HCT116 (cell line): ENCODE data around the gene SMIM24. TPM values are rescaled to one million over a fixed set of nuclear protein-coding genes. Genes with fewer than 3 reads are reported as not detected.

Experiments
- ATAC-seq: fragments of 200-7000 bp; cut with Tn5 transposase; 2 replicates; pipeline ENCODE4 v1.9.1; 2020; ENCODE audit warnings: mild to moderate bottlenecking, moderate library complexity
- BruUV-seq: library from RNA; stranded (reverse); fragments of 400-500 nt; replicated peaks from 2 replicates; lab custom pipeline; 2021; lab: Mats Ljungman, UMichigan
- CTCF ChIA-PET: fragments of 300-600 bp; sonication (Branson Sonifier 250); formaldehyde crosslinking; loops from one replicate; lab custom pipeline; 2021; ENCODE audit warnings: antibody characterized with exemption; lab: Charles Lee
- POLR2A ChIA-PET: fragments of 300-600, 350-600 bp; sonication (Branson Sonifier 250); formaldehyde crosslinking; loops from one replicate; lab custom pipeline; 2021; ENCODE audit warnings: antibody characterized with exemption; lab: Charles Lee
- RAD21 ChIA-PET, 2 experiments: fragments of 300-600 bp; sonication (Branson Sonifier 250); formaldehyde crosslinking; loops; one replicate each; lab custom pipeline; 2023; ENCODE audit warnings: low total read pairs in 2 of 2; ENCODE audit not compliant: uncharacterized antibody in 2 of 2, unreplicated experiment in 2 of 2, low non-redundant PET in 1 of 2; lab: Charles Lee
- DNase-seq: peaks from one replicate; pipeline ENCODE4 v3.0.0-alpha.2; 2010; ENCODE audit warnings: low read depth, low spot score
- H2AFZ ChIP-seq: fragments of 200-600 bp; shearing (Covaris generic), sonication (generic); 2 replicates; pipeline ENCODE4 v1.6.1; 2017; ENCODE audit warnings: low read depth, mixed run types, mixed read lengths, antibody characterized with exemption, low read length; ENCODE audit not compliant: poor library complexity, severe bottlenecking
- H3K27ac ChIP-seq: 2 replicates; pipeline ENCODE4 v1.5.1; 2012; ENCODE audit warnings: low read depth, low read length
- H3K27me3 ChIP-seq: fragments of 200-600 bp; sonication (generic); 2 replicates; pipeline ENCODE4 v1.6.1; 2016; ENCODE audit warnings: mixed run types, low read length, mixed read lengths; ENCODE audit not compliant: insufficient read depth
- H3K36me3 ChIP-seq, 2 experiments: fragments of 200-500 bp in 1 of 2; fragments of 200-600 bp in 1 of 2; sonication (Bioruptor generic) in 1 of 2; sonication (generic) in 1 of 2; 2 replicates each; pipeline versions ENCODE4 v1.5.1 to v1.6.1; 2014 to 2016; ENCODE audit warnings: low read length in 2 of 2, inconsistent platforms in 1 of 2, mixed read lengths in 1 of 2, mixed run types in 1 of 2; ENCODE audit not compliant: insufficient read depth in 2 of 2, control insufficient read depth in 1 of 2
- H3K4me1 ChIP-seq, 2 experiments: fragments of 200-600 bp in 1 of 2; sonication (generic) in 1 of 2; 2 replicates each; pipeline versions ENCODE4 v1.5.1 to v1.6.1; 2012 to 2017; ENCODE audit warnings: low read length in 2 of 2, inconsistent platforms in 1 of 2, mild to moderate bottlenecking in 1 of 2, mixed read lengths in 1 of 2, mixed run types in 1 of 2, moderate library complexity in 1 of 2; ENCODE audit not compliant: insufficient read depth in 2 of 2, control insufficient read depth in 1 of 2
- H3K4me2 ChIP-seq: fragments of 200-600 bp; sonication (generic); 2 replicates; pipeline ENCODE4 v1.6.1; 2017; ENCODE audit warnings: mixed run types, low read length, mixed read lengths
- H3K4me3 ChIP-seq, 2 experiments: fragments of 200-600 bp in 1 of 2; sonication (generic) in 1 of 2; replicated peaks in 1 of 2; 2 replicates each; pipeline ENCODE4 v1.5.1; 2011 to 2016; ENCODE audit warnings: low read length in 2 of 2, control low read depth in 1 of 2, low read depth in 1 of 2, mild to moderate bottlenecking in 1 of 2, mixed read lengths in 1 of 2, mixed run types in 1 of 2
- H3K79me2 ChIP-seq: fragments of 200-600 bp; sonication (generic); 2 replicates; pipeline ENCODE4 v1.6.1; 2017; ENCODE audit warnings: mild to moderate bottlenecking, mixed run types, low read length, moderate library complexity, mixed read lengths; ENCODE audit not compliant: insufficient read depth
- H3K9ac ChIP-seq: fragments of 200-600 bp; sonication (generic); 2 replicates; pipeline ENCODE4 v1.6.1; 2016; ENCODE audit warnings: low read length, mixed read lengths
- H3K9me2 ChIP-seq: fragments of 200-600 bp; sonication (generic), shearing (Covaris generic); 2 replicates; pipeline ENCODE4 v1.6.1; 2017; ENCODE audit warnings: mixed run types, mild to moderate bottlenecking, moderate library complexity; ENCODE audit not compliant: insufficient read depth
- H3K9me3 ChIP-seq, 2 experiments: fragments of 200-500 bp in 1 of 2; fragments of 200-600 bp in 1 of 2; sonication (Bioruptor generic) in 1 of 2; sonication (generic) in 1 of 2; 2 replicates each; pipeline ENCODE4 v1.6.1; 2014 to 2017; ENCODE audit warnings: low read length in 2 of 2, mixed read lengths in 2 of 2, inconsistent platforms in 1 of 2, low read depth in 1 of 2, mild to moderate bottlenecking in 1 of 2, mixed run types in 1 of 2, moderate library complexity in 1 of 2; ENCODE audit not compliant: control insufficient read depth in 1 of 2, insufficient read depth in 1 of 2
- H4K20me1 ChIP-seq: fragments of 200-600 bp; sonication (generic), shearing (Covaris generic); 2 replicates; pipeline ENCODE4 v1.6.1; 2017; ENCODE audit warnings: mixed run types, mild to moderate bottlenecking, moderate library complexity; ENCODE audit not compliant: insufficient read depth
- CBX3 ChIP-seq: IDR thresholded peaks from 2 replicates; pipeline ENCODE4 v1.6.1; 2012; ENCODE audit warnings: low read depth
- ELF1 ChIP-seq: IDR thresholded peaks from 2 replicates; pipeline ENCODE4 v1.6.1; 2012; ENCODE audit warnings: low read depth, borderline replicate concordance
- EZH2 ChIP-seq: fragments of 200-600 bp; sonication (generic); IDR thresholded peaks from 2 replicates; pipeline ENCODE4 v1.6.1; 2017; ENCODE audit warnings: antibody characterized with exemption, mixed run types
- SRF ChIP-seq: IDR thresholded peaks from 2 replicates; pipeline ENCODE4 v1.6.1; 2012; ENCODE audit warnings: low read depth
- TCF7L2 ChIP-seq: IDR thresholded peaks from 2 replicates; pipeline ENCODE4 v1.7.0; 2011; ENCODE audit warnings: borderline replicate concordance, inconsistent platforms; ENCODE audit not compliant: insufficient read depth, insufficient read length; ENCODE audit errors: extremely low read depth
- intact Hi-C: fragments of 100-400 bp; cut with micrococcal nuclease; formaldehyde crosslinking; loops from 2 replicates; pipeline ENCODE4 v1.10.0; 2022
- total RNA-seq: library from RNA; stranded (reverse); gene quantifications from one replicate; pipeline ENCODE4 v1.2.1, GENCODE V29; 2021; ENCODE audit not compliant: unreplicated experiment
- TF ChIP-seq, protein P1 (sequence below): IDR thresholded peaks from 2 replicates; pipeline ENCODE4 v1.6.1; 2012; ENCODE audit warnings: low read depth

SMIM24 gene
- total RNA-seq, 1 experiment from 2014 or later: not detected

DNA sequence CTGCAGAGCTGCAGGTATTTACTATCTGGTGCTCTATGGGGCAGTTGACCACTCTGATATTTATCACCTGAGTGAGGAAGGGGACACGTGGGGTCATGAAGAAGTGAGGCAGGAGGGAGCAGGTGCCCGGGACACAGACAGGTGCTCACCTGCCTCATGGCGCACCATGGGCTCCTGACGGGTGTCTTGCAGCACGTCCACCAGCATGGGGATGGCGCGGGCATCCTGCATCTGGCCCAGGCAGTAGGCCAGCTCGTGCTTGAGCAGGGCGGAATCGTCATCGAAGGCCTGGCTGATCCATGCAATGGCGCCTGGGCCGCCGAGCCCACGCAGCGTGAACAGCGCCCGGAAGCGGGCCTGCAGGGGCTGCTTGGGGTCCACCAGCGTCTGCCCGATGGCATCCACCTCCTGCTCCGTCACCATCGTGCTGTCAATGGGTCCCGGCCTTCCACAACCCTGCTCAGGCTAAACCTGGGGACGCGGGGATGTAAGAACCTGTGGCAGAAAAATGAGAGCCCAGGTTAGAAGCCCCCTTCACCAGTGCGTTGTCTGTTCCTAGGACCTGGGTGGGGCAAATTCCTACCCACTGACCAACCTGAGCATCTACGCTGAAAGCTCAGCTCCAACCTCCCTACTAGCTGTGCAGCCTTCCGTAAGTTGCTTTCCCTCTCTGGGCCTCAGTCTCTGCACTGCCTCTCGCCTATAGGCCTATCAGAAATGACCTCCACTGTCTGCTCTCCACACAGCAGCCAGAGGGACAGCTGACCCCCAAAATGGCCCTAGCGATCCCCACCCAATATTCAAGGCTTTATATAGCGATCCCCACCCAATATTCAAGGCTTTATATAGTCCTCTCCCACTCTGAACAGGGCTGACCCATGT is 16.3 kb upstream of the SMIM24 start (continued):
- TF ChIP-seq TCF7L2: no peak

DNA sequence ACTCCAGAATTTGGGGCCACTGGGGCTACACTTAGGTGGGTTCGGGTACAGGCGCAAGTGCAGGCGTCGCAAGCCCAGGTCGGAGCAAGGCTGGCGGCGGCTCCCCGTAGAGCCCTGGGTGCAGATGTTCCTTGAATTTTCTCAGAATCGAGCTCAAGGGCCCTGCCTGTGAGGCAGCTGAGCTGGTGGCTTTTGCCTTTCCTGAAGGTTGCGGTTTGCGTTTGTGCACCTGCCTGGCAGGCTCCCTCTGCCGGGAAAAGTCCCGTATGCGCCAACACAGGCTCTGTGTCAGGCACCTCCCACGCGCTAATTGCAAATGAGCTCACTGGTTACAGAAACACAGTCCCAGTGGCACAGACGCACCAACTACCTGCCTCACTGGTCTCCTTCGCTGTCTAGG is 14.2 kb upstream of the SMIM24 start:
- DNase-seq (no peak), ATAC-seq (no peak)
- Histone ChIP-seq H3K27me3 (no peaks in the 10 kb centered on the region), H3K36me3 (peaks cover 2 to 22% of the 10 kb centered on the region in 2 experiments; a peak in 3 of 4 replicates), H4K20me1 (no peaks in the 10 kb centered on the region), H3K4me1 (peaks cover 7% of the 10 kb centered on the region in 2 experiments; a peak in 2 of 4 replicates), H3K27ac (no peak overlapping the region), H3K4me3 (no peak overlapping the region), H2AFZ (no peak overlapping the region), H3K4me2 (no peak overlapping the region), H3K9ac (no peak overlapping the region), H3K79me2 (peaks cover 29% of the 10 kb centered on the region), H3K9me3 (no peaks in the 10 kb centered on the region), H3K9me2 (no peaks in the 10 kb centered on the region)
- TF ChIP-seq SRF (no peak), EZH2 (no peak), TCF7L2 (no peak), ELF1 (no peak), CBX3 (no peak)
- TF ChIP-seq, protein P1, sequence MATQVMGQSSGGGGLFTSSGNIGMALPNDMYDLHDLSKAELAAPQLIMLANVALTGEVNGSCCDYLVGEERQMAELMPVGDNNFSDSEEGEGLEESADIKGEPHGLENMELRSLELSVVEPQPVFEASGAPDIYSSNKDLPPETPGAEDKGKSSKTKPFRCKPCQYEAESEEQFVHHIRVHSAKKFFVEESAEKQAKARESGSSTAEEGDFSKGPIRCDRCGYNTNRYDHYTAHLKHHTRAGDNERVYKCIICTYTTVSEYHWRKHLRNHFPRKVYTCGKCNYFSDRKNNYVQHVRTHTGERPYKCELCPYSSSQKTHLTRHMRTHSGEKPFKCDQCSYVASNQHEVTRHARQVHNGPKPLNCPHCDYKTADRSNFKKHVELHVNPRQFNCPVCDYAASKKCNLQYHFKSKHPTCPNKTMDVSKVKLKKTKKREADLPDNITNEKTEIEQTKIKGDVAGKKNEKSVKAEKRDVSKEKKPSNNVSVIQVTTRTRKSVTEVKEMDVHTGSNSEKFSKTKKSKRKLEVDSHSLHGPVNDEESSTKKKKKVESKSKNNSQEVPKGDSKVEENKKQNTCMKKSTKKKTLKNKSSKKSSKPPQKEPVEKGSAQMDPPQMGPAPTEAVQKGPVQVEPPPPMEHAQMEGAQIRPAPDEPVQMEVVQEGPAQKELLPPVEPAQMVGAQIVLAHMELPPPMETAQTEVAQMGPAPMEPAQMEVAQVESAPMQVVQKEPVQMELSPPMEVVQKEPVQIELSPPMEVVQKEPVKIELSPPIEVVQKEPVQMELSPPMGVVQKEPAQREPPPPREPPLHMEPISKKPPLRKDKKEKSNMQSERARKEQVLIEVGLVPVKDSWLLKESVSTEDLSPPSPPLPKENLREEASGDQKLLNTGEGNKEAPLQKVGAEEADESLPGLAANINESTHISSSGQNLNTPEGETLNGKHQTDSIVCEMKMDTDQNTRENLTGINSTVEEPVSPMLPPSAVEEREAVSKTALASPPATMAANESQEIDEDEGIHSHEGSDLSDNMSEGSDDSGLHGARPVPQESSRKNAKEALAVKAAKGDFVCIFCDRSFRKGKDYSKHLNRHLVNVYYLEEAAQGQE: no peak
- POLR2A ChIA-PET: interaction anchor here (1.2 kb wide), 1 partner anchor 10 kb away, joined by 3 read pairs; no protein-coding TSS in a partner anchor
- intact Hi-C loops: no loop called here
- no TSS peak for BruUV-seq
- CTCF ChIA-PET: interaction anchor here (1.3 kb wide), 1 partner anchor 9 kb away, joined by 6 read pairs; no protein-coding TSS in a partner anchor
- RAD21 ChIA-PET: no interaction called here
